Stimulated activated CD4-positive, alpha-beta T cell treated with anti-CD3 and anti-CD28 coated beads, Interleukin-1b, Interleukin-23, amount 100 ng/mL, for 48 hours (primary cell): ENCODE data around the gene MST1.
A peak's percentile ranks its signal among the peaks of the same experiment; 100 is the strongest.

Experiments
- DNase-seq: peaks from one replicate; pipeline ENCODE4 v3.0.0-alpha.2; 2020

Gene MST1

GRCh38 chr3:49654955-49655556, 34.2 kb downstream of the MST1 start:
- no peak for DNase-seq

DNA sequence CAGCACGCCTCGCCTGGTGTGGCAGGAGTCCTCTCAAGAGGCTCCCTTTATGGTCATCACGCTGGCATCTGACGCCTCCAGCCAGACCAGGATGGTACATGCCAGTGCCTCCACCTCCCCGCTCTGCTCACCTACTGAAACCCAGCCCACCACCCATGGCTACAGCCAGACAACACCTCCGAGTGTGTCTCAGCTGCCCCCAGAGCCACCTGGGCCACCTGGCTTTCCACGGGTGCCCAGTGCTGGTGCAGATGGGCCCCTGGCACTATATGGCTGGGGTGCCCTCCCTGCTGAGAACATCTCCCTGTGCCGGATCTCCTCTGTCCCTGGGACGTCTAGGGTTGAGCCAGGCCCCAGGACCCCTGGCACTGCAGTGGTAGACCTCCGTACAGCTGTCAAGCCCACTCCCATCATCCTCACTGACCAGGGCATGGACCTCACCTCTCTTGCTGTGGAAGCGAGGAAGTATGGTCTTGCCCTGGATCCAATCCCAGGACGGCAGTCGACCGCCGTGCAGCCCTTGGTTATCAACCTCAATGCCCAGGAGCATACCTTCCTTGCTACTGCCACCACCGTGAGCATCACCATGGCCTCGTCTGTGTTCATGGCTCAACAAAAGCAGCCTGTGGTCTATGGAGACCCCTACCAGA, 35.0 kb downstream of the MST1 start:
- no peak for DNase-seq

DNA sequence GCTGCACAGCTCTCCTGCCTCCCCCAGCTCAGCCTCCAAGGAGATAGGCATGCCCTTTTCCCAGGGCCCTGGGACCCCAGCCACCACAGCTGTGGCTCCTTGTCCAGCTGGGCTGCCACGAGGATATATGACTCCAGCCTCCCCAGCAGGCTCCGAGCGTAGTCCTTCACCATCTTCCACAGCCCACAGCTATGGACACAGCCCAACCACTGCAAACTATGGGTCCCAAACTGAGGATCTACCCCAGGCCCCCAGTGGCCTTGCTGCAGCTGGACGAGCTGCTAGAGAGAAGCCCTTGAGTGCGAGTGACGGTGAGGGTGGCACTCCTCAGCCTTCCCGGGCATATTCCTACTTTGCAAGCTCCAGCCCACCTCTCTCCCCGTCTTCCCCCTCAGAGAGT, 35.7 kb downstream of the MST1 start:
- no peak for DNase-seq

DNA sequence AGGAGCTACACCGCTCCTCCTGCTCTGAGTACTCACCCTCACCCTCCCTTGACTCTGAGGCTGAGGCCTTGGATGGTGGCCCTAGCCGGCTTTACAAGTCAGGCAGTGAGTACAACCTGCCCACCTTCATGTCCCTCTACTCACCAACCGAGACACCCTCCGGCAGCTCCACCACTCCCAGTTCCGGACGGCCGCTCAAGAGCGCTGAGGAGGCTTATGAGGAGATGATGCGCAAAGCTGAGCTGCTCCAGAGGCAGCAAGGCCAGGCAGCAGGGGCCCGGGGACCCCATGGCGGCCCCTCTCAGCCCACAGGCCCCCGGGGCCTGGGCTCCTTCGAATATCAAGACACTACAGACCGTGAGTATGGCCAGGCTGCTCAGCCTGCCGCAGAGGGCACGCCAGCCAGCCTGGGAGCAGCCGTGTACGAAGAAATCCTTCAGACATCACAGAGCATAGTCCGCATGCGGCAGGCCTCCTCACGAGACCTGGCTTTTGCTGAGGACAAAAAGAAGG, 36.3 kb downstream of the MST1 start:
- DNase-seq: no peak

GRCh38 chr3:49652218-49652902, 36.9 kb downstream of the MST1 start:
- DNase-seq: no peak

DNA sequence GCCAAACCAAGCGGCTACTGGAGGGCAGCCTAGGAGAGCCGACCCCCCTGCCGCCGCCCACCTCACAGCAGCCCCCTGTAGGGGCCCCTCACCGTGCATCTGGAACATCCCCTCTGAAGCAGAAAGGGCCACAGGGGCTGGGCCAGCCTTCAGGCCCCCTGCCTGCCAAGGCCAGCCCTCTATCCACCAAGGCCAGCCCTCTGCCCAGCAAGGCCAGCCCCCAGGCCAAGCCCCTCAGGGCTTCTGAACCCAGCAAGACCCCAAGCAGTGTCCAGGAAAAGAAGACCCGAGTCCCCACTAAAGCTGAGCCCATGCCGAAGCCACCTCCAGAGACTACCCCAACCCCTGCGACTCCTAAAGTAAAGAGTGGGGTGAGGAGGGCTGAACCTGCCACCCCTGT, 38.6 kb downstream of the MST1 start:
- no peak for DNase-seq

DNA sequence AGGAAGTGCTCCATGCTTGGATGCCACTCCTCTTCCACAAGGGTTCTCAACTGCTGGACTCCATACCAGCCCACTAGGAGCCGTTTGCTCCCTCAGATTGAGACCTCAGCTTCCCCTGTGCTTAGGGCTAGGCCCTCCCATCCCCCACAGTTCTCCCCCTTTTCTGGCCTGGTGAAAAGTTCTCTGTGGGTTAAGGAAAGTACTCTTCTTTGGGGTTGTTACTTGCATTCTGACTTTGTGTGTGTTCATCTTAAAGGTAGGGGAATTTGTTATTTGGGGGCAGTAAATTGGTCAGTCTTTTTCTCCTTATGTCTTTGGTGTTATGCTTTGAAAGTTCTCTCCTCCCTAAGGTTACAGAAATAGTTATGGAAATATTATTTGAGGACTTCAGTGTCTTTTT, 39.1 kb downstream of the MST1 start:
- DNase-seq: no peak

DNA sequence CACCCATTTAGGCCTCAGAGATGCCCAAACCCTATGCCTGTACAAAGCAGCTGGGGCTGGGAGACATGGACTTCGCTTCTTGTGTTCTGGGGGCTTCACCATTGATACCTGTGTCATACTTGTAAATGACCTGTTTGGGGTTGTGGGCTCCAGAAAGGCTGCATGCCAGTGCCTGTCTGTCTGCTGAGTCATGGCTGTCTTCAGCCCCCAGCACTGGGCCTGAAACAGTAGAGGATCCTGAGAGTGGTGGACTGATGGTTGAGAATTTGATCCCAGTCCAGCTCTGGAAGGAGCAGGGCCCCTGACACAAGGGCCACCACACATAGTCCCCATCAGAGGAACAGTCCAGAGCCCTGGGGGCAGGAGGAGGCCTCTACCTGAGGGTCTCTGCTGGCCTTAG, 39.7 kb downstream of the MST1 start:
- DNase-seq: no peak

- no peak for DNase-seq
Measured at GRCh38 chr3:49648354-49649019, 40.8 kb downstream of the MST1 start.

GRCh38 chr3:49647741-49648140, 41.5 kb downstream of the MST1 start:
- no peak for DNase-seq

GRCh38 chr3:49646236-49646635, 43.0 kb downstream of the MST1 start:
- no peak for DNase-seq

DNA sequence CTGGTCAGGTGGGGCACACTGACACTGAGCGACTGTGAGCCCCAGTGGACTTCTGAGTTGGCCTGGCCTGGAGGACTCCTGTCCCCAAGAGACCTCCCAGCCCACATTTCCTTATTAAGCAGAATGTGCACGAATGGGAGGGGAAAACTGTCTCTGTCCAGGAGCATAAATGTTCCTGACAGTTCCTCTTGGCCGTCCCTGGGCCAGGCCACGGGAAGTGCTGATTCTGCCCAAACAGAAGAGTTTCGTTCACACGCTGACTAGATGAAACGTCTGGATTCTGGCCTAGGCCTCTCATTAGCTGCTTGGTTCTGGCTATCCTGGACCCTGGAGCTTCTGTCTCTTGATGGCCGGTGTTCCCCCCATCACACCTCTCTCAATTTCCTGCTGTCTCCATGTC, 44.6 kb downstream of the MST1 start:
- DNase-seq: no peak

GRCh38 chr3:49642708-49643145, 46.5 kb downstream of the MST1 start:
- no peak for DNase-seq

DNA sequence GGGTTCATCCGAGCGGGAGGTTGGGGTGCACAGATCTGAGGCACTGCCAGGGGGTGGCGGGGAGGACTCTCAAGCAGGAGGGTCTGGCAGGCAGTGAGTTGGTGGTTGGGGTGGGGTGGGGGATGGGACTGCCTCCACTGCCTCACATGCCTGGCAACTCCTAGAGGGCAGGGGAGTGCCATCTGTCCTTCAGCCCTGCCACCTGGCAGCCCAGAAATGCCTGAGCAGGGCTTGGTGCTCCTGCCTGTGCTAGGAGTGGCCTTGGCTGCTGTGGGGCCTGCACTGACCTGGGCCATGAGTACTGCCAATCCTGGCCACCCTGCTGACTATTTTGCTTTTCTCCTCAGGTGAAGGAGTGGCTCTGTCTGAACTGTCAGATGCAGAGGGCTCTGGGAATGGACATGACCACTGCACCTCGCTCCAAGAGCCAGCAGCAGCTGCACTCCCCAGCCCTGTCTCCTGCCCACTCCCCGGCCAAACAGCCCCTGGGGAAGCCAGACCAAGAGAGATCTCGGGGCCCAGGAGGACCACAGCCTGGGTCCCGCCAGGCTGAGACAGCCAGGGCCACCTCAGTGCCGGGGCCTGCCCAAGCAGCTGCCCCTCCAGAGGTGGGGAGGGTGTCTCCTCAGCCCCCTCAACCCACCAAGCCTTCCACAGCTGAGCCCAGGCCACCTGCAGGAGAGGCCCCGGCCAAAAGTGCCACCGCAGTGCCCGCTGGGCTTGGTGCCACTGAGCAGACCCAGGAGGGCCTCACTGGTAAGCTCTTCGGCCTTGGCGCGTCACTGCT, 47.2 kb downstream of the MST1 start:
- no peak for DNase-seq

- no peak for DNase-seq
Measured at GRCh38 chr3:49641292-49641691, 48.0 kb downstream of the MST1 start.

GRCh38 chr3:49639551-49639950, 49.7 kb downstream of the MST1 start:
- DNase-seq: no peak

DNA sequence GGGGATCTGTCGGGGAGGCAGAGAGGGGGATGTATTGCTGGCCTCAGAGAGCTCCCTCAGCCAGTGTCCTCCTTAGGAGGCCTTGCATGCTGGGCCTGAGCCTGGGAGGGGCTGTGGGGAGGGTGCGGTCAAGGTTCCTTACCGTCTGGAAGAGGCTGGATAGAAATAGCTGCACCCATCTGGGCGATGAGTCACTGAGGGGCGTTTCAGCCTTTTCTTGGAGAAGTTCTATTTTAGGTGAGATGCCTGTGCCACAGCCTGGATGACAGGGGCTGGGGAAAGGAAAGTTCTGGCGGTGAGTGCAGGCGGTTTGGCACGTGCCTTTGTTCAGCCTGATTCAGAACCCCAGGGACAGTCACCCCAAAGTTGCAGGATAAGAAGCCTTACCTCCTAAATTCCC, 50.8 kb downstream of the MST1 start:
- no peak for DNase-seq

DNA sequence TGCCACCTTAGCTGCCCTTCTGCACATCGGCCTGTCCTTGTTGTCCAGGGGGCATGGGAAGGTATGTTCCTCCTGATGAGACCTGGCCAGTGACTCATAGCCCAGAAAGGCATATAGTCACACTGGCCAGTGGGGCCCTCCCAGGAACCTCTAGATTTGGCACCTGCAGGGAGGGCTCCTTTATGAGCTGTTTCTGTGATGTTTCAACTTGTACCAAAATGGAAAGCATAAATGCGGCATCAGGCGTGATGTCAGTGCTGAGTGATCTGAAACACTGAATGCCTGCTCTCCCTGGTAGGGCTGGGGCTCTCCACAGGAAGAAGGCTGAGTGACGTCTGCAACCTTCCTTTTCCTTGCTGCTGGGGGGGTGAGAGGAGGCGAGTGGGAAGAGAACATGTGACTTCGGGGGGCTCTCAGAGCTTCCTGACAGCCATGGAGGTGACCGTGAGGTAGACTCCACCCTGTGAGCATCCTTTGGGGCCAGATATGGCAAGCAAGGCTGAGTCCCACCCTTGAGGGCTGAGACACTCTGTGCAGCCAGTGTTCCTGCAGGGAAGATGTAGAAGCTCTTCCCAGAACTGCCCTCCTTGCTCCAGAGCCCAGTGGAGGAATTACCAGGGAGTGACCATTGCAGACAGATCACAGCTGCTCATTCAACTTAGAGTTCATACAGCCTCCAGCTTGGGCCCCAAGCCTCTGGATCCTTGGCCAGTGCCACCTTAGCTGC, 52.2 kb downstream of the MST1 start:
- peak; percentile 13 for DNase-seq

DNA sequence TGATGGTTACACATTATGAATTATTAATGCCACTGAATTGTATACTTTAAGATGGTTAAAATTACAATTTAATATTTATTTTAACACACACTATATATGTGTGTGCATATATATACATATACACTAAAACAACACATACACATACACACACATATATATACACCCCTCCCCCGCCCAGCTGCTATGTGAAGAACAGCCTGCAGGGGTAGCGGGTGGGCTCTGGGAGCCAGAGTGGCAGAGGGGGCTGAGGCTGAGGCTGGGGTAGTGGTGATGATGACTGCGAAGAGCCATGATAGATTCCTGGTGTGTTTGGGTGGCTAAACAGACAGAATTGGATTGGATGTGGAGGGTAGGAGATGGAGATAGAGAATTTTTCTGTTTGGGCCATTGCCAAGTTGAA, 54.5 kb downstream of the MST1 start:
- no peak for DNase-seq
